NCI-H2107 (cell line): Measurements from ENCODE around the gene C5orf15.
"Not testable (repeated sequence)": the region's sequence is repeated elsewhere in the genome, so short reads cannot be mapped to it uniquely, and the experiment has no call there.

ENCODE experiments used
- DNase-seq: peaks from one replicate; lab custom pipeline; 2025; lab: John Stamatoyannopoulos, UW

The C5orf15 gene

GRCh38 chr5:133962801-133963476 is 5.5 kb downstream of the C5orf15 start:
- DNase-seq = no peak

DNA sequence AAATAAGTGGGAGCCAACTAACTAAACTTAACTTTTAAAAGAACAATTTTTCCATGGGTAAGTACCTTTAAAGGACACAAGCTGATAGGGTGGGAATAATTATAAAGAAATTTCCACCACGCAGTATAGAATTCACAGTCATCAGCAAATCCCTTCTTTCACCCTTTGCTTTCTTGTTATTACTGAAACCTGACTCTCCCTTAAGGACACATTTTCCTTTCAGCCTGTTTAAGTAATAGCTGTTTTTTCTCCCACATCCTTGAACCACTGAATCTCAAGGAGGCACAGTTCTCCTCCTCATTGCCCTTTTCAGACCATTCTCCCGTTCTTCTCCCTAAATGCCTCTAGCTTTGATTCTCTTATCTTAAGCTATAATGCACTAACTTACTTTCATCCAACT is 6.3 kb downstream of the C5orf15 start:
- no peak for DNase-seq

DNA sequence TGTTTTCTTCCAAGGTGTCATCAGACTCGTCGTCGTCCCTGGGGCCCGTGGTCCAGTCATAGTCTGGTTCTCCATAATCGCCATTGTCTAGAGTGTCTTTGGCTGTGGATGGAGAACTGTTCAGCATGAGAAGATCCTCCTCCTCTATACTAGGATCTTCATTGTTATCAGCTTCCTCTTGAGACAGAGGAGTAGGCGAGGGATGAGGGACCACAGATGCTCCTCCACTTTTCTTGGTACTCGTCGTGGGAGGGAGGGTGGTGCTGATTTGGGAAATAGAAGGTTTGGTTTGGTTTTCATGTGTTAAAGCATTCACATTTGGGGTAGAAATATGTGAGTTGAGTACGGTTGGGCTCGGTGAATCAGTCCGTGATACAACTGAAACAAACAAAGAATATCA is 8.8 kb downstream of the C5orf15 start:
- no peak for DNase-seq

DNA sequence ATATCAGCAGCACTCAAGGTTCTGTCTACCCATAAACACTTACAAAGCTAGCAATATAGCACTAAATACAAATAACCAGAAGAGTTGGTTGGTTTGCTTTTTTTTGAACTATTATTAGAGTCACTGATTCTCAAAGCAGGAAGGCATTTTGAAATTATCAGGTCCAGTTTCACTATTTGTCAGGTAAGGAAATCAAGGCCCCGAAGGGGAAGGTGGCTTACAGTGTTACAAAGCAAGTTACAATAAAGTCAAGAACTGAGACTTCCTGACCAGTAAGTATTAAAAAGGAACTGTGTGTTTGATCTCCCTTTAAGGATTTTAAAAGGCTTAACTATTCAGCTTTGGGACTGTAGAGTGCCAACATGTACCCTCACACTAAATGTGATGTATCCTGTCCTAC is 10.8 kb downstream of the C5orf15 start:
- DNase-seq = no peak

- DNase-seq = no peak
Observed at GRCh38 chr5:133957080-133957479, 11.3 kb downstream of the C5orf15 start.

- DNase-seq = not testable (repeated sequence)
Observed at GRCh38 chr5:133956196-133956595, 12.2 kb downstream of the C5orf15 start.

- DNase-seq = no peak
Observed at GRCh38 chr5:133953568-133954145, 14.8 kb downstream of the C5orf15 start.

GRCh38 chr5:133952729-133953567 is 15.5 kb downstream of the C5orf15 start:
- DNase-seq = no peak

- no peak for DNase-seq
Observed at GRCh38 chr5:133950821-133951612, 17.4 kb downstream of the C5orf15 start.

- no peak for DNase-seq
Observed at GRCh38 chr5:133948721-133949120, 19.7 kb downstream of the C5orf15 start.

- no peak for DNase-seq
Observed at GRCh38 chr5:133947431-133947841, 21.0 kb downstream of the C5orf15 start.

DNA sequence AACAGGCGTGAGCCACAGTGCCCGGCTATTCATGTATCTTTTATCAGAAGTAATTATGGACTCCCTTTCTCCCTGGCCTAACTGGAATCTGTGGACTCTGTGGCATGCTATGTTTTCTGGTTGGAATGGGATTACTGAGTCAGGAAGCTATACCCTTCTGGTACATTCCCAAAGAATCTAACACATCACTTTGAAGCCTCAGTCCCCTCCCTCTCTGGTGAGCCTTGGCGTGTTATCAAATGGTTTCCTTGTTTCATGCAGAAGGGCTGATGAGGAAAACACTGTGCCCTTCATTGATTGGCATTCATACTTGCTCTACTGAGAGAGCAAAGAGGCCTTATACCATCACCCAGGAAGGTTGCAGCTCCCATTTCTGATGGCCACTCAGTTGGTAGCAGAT is 22.9 kb downstream of the C5orf15 start:
- no peak for DNase-seq

GRCh38 chr5:133944263-133945185 is 23.9 kb downstream of the C5orf15 start:
- DNase-seq = peak; percentile 15

DNA sequence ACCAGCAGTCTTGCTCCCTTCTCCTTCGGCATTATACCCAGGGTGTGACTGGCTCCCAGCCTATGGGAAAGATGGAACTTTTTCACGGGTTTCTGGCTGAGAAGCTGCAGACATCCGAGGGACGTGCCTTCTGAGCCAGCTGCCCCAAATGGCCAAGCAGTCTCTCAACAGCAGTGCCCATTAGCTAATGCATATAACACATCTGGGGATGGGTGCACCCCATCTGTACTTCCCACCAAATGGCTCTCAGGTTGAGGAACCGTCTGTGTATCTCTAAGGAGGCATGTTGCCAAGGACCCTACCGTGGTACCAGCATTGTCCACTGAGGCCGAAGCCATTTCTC is 25.0 kb downstream of the C5orf15 start:
- DNase-seq = no peak

DNA sequence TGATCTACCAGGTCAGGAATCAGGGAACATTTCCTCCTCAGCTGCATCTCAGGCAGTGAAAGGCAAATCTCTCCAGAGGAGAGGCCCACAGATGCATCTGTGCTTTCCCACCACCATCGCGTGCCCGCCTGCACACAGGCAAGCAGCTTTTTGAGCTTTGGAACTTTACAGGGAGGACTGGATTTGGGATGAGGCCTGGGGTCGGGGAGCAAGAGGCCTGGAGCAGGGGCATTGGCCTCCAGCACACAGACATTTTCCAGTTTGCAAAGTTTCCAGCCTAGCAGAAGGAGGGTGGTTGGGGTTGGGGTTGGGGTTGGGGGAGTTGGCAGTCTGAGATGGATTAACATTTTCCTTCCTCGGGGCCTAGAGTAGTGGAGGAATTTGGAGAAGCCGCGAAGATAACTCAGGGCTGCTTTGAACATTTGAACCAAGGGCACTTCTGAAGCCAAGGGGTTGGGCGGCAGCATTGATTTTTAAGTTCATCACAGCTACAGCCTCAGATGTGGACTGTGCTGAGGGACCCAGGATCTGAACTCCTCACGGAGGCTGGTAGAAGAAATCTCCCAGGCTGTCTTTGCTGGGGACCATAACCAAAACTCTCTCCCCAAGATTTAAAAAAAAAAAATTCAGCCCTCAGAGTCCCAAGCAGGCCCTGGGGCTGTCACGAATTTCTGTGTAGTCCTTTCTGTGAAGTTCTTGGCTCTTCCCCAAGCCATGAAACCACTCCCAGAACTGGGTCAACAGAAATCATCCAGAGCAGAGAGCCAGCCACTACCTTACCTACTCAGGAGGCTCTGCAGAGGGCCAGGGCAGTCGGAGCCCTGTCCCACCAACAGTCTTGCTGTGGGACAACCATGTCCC is 25.6 kb downstream of the C5orf15 start:
- DNase-seq = no peak

DNA sequence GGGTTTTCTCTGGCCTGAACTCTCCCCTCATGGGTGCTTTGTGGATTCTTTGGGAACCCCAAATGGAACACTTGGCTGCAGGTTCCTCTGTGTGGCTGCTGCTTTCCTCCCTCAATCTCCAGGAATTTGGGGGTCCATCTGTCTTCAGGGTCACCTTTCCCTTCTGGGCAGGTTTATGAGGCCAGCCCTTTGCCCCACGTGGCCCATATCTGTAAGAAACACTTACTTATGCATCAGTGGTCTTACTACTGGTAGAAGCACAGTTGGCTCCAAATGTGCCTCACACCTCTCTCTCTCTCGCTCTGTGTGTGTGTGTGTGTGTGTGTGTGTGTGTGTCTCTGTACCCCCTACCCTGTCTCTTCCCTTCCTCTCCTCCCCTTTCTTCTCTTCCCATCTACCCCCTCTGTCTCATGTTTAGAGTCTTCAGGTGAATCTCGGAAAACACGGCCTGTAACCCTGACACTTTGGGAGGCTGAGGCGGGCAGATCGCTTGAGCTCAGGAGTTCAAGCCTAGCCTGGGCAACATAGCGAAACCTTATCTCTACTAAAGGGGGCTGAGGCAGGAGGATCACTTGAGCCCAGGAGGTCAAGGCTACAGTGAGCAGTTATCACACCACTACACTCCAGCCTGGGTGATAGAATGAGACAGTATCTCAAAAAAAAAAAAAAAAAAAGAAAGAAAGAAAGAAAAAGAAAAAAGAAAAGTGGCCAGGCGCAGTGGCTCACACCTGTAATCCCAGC is 26.8 kb downstream of the C5orf15 start:
- DNase-seq = no peak

DNA sequence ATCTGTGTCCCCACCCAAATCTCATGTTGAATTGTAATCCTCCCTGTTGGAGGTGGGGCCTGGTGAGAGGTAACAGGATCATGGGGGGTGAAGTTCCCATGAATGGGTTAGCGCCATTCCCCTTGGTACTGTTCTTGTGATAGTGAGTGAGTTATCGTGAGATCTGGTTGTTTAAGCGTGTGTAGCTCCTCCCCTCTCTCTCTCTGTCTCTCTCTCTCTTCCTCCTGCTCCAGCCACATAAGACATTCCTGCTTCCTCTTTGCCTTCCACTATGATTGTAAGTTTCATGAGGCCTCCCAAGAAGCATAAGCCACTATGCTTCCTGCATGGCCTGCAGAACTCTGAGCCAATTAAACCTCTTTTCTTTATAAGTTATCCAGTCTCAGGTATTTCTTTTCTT is 28.8 kb downstream of the C5orf15 start:
- DNase-seq = no peak

DNA sequence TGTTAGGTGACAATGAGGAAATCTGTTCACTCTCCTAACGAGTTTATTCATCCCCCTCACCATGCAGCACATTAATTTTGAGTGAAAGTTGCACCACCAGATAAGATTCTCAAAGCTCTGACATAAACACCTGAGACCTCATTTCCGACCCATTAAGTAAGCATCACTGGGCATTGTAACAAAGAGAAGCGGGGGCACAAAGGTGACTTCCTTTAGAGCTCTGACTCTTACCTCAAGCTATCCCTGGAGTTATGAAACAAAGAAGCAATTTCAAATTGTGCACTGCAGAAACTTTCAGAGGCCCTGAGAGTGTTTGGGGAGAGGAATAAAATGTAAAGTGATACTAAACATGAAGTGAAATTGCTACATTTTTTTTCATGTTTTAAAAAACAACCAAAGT is 29.5 kb downstream of the C5orf15 start:
- no peak for DNase-seq

GRCh38 chr5:133938039-133938821 is 30.2 kb downstream of the C5orf15 start:
- DNase-seq = no peak
